NK-92 (cell line): ENCODE data around the gene MPP3.

ENCODE experiments used
- DNase-seq: peaks from one replicate; lab custom pipeline; 2025; ENCODE audit not compliant: unreplicated experiment; lab: John Stamatoyannopoulos, UW

The MPP3 gene

GRCh38 chr17:43774304-43775250 lies 58.4 kb downstream of the MPP3 start:
- no peak for DNase-seq

DNA sequence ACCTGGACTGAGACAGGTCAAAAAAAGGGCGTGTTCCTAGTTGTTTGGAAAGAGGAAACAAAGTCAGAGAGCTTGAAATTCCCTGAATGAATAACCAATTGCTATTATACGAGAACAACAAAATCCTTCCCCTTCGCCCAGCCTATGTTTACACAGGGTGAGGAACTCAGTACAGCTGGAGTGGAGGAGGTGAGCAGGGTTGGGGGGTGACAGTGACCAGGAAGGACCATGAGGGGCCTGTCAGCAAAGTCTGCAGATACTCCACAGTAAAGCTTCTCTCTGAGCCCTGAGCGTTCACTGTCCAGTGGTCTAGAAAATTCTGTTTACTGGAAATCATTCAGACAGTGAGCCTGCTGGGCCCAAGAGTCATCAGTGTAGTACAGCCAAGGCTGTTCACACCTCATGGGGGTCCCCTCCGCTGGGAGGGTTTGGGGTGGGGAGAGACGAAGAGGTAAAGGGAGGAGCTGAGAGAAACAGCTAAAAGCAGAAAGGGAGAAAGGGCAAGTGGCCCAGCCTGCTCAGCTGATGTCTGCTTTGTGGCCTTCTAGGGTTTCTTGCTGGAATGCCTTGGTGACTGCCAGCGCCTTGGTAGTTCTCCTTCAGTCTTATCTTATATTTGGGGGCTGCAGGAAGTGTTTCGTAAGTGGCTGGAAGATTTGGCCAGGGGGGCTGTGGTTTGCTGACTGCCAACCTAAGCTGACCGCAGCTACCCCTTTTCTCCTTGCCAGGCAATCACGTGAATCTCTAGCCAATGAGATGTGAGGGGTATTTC lies 59.9 kb downstream of the MPP3 start:
- no peak for DNase-seq

DNA sequence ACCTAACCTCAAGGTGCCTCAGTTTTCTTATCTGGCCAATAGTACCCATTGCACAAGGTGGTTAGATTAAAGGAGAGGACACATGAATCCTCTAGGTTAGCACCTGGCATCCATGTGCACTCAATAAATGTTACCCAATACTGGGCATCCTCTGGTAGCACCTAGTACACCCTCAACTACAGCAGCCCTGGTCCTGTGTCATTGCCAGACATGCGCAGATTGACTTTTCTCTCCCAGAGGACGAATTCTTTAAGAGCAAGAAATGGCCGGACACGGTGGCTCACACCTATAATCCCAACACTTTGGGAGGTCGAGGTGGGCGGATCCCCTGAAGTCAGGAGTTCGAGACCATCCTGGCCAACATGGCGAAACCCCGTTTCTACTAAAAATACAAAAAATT lies 61.5 kb downstream of the MPP3 start:
- no peak for DNase-seq

DNA sequence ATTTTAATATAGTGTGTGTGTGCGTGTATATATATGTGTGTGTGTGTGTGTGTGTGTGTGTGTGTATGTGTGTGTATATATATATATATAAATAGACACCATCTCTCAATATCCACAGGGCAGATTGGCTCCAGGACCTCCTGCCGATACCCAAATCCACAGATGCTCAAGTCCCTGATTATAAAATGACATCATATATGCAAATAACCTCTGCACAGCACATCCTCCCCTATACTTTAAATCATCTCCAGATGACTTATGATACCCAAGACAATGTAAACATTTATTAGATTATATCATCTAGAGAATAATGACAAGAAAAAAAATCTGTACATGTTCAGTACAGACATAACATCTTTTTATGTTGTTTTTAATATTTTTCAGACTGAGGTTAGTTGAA lies 62.0 kb downstream of the MPP3 start:
- DNase-seq = no peak

- DNase-seq = no peak
Observed at GRCh38 chr17:43769859-43770258, 63.1 kb downstream of the MPP3 start.

- DNase-seq = no peak
Observed at GRCh38 chr17:43769426-43769825, 63.5 kb downstream of the MPP3 start.

DNA sequence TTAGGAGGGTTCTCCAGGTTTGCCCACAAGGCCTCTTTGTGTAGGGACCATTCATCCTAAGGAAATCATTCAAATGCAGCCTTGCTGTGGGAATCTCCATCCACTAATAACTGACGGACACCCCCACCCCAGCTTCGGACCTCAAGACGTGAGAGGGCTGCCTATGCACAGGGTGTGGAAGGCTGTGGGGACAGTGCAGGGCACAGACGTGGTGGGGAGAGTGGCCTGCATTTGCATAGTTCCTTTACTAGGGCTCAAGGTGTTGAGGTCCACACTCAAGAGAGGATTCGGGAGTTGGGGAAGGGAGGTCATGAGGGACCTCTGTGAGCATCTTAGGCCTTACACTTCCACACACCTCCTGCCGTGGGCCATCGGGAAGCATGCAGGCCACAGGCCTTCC lies 64.0 kb downstream of the MPP3 start:
- no peak for DNase-seq

GRCh38 chr17:43768382-43768781 lies 64.6 kb downstream of the MPP3 start:
- no peak for DNase-seq

DNA sequence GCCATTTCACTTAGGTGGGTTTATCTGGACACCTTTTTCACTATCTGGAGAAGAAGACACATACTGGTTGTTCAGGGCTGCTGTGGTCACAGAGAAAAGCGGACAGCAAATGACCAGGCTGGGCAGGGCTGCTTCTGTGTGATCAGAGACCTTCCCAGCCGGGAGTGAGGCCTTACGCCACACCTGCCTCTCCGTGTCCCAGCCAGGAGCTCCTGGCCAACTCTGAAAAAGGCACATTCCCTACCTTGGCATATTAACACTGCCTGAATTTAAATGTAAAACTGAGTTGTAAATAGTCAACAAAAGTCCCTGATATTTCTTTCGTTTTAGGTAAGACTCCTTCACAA lies 65.3 kb downstream of the MPP3 start:
- DNase-seq = no peak

DNA sequence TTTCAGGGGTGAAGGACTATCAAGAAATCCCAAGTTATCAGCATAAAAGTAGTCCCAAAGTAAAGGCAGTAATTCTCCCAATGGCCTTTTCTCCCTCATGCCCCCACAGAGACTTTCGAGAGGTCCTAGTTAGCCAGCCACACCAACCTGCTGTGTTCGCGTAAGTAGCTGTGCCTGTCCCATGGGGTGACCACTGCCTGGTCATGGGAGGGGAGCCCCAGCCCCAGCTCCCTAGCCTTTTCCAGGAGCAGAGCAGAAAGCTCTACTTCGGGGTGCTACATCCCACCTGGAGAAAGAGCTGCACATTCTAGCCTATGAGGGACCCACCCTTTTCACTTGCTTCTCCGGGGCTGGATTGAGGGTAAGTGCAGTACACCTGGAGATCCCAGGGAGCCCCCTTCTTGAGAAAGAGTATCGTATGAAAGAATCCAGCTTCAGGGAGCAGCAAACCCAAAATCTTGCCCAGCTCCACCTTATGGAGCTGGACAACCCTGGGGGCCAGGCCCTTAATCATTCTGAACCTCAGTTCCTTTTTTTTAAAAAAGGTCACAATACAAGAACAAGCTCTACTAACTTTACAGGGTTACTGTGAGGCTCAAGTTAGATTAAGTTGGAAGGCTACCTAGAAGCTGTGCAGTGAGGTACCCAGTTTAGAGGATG lies 65.8 kb downstream of the MPP3 start:
- DNase-seq = no peak

- DNase-seq = no peak
Observed at GRCh38 chr17:43766413-43767052, 66.4 kb downstream of the MPP3 start.

- peak; percentile 36 for DNase-seq
Observed at GRCh38 chr17:43760254-43760852, 72.6 kb downstream of the MPP3 start.

- no peak for DNase-seq
Observed at GRCh38 chr17:43759836-43760235, 73.1 kb downstream of the MPP3 start.

GRCh38 chr17:43758497-43759174 lies 74.3 kb downstream of the MPP3 start, which contains the start of gene SOST:
SOST (minus strand) TSS chr17:43758791; CDS start chr17:43758741, 50 bp downstream.
- no peak for DNase-seq

GRCh38 chr17:43758086-43758485 lies 74.9 kb downstream of the MPP3 start:
- DNase-seq = no peak

DNA sequence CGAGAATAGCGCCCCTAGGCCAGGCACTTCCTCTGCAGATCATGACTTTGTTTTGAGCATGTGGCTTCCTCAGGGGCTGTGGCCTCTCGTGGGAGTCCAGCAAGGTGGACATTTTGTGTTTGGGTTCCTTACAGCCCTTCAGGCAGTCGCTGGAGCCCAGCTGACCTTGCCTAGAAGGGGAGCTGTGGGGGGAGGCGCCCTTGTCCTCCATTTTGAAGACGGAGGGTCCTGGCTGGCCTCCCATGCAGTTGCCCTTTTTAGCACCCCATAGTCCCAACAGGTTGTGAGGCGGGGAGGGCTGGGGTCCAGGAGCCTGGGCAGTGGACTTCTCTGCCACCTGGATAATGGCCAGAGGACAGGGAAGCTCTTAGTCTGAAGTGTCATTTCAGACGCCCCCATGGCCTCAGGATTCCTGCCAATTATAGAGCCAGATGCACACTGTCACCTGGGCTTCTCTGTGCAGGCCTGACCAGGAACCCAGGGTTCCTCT lies 75.7 kb downstream of the MPP3 start:
- DNase-seq = no peak

DNA sequence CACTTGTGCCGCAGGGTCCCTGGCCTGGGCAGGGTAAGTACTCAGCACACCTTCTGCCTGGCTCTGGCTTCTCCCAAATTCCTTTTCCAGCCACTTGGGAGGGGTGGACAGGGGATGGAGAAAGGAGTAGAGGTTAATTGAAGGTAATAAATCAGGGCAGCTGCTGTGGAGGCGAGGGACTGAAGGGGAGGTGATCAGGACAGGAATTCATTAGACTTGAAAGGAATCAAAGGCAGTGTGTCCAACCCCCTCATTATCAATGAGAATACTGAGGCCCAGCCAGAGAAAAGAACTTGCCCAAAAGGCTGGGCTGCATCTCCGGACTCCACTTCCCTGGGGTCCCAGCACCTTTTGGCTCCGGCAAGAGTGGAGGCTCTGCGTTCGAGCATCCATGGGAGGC lies 76.7 kb downstream of the MPP3 start:
- no peak for DNase-seq

- DNase-seq = no peak
Observed at GRCh38 chr17:43755389-43755875, 77.5 kb downstream of the MPP3 start.

DNA sequence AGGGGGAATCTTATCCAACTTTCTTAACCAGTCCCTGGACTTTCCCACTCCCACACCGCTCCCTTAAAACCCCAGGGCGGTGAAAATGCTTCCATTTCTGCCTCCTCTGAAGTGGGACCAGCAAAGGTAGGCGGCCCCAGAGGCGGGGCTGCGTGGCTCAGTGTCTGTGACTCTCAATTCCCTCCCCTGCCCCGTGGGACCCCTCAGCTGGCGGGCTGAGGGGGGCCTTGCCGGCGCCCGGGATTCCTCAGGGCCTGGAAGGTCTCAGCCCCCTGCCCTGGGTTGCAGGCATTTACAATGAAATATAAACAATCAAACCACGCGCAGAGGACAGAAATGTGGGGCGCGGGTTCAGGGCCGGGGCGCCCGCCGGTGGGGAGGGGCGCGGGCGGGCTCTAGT lies 78.0 kb downstream of the MPP3 start:
- DNase-seq = no peak
